ENCODE measurements around the gene RCE1.
A peak's percentile ranks its signal among the peaks of the same experiment; 100 is the strongest.

Gene RCE1

DNA sequence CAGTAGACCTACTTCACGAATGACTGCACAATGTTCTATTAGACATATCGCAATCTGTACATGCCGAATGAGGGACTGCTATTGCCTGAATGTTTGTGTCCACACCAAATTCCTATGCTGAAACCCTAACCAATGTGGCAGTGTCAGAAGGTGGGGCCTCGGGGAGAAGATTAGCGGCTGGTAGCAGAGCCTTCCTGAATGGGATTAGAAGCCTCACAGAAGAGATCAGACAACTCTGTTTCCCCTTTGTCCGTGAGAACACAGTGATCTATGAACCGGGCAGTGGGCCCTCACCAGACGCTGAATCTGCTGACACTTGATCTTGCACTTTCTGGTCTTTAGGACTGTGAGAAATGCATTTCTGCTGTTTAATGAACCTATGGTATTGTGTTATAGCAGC is 46.7 kb downstream of the RCE1 start:
- peak; percentile 7 for DNase-seq

DNA sequence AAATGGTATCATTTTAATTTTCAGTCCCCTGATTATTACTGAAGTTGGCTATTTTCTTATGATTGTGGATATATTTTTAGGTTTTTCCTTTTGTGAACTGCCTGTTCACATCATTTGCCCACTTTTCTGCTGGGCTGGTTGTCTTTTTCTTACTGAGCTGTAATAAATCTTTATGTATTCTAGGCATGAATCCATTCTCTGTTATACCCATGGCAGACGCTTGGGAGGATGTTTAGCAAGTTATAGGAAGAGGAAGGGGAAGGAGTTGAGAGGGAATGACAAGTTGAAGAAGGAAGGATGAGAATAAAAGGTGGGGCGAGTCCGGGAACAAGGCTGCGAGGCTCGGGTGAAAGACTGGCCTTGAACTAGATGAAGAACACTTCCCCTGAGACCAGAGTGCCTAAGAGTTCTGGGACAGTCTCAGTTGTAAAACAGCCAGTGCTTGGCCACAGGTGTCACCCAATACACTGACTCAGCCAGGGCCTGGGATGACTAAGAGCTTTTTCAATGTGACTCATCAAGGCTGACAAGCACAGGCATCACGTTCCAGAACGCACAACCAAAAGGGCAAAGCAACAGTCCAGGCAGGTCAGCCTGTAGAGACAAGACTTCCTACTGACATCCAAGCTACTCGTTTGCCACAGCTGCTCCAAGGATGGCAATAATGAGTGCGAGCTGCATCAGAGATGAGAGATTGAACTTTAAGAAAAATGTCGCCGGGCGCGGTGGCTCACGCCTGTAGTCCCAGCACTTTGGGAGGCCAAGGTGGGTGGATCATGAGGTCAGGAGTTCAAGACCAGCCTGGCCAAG is 48.8 kb downstream of the RCE1 start:
- peak; percentile 93 for DNase-seq

DNA sequence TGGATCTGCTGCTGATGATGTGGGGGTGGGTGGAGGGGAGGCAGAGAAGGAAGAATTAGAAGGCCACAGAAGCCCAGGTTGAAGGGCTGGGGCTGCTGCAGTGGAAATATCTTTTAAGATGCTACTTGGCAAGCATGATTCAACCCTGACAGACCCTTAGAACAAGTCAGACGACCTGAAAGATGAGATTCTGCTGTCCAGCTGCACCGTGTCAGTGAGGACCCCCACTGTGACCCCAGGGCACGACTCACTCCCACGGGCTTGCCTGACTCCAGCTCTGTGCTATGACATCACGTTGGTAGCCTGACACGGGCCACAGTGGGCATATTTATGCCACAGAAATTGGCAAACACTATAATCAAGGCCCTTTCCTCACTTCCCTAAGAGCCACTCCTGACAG is 49.7 kb downstream of the RCE1 start:
- DNase-seq, result no peak

DNA sequence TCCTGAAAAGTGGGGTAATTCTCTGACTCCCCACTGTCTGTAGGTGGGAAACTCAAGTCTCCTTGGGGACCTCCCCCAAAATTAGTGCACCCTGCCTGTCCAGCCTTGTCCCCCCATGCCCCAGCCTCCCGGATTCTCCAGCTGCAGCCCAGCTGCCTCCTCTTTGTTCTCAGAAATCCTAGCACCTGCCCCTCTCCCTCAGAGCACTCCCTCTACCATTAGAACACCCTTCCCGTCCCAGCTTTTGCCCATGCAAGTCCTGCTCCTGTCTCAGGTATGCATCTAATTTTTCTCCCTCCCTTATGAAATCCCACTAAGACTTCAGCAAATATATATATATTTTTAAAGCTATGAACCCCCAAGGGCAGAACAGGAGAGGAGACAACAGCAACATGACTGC is 50.9 kb downstream of the RCE1 start:
- no peak for DNase-seq

Measured in fibroblast of skin of back (primary cell).